HepG2 (cell line): Measurements from ENCODE around the gene TSNAX.

Source experiments
- CTCF ChIP-seq: sonication (generic); formaldehyde crosslinking; IDR thresholded peaks from 2 replicates; pipeline ENCODE4 v1.5.0; 2020; ENCODE audit warnings: mild to moderate bottlenecking, missing genetic modification reagents, moderate library complexity
- DMAP1 ChIP-seq: IDR thresholded peaks from 2 replicates; pipeline ENCODE4 v1.6.1; 2016
- JUNB ChIP-seq: sonication (generic); formaldehyde crosslinking; IDR thresholded peaks from 2 replicates; pipeline ENCODE4 v1.8.0; 2022; ENCODE audit warnings: missing genetic modification reagents, mild to moderate bottlenecking, borderline replicate concordance
- KAT7 ChIP-seq: IDR thresholded peaks from 2 replicates; pipeline ENCODE4 v1.6.1; 2018; ENCODE audit warnings: borderline replicate concordance, missing compliant biosample characterization
- KAT8 ChIP-seq: IDR thresholded peaks from 2 replicates; pipeline ENCODE4 v1.6.1; 2016; ENCODE audit warnings: missing genetic modification reagents, missing compliant biosample characterization
- MAX ChIP-seq: IDR thresholded peaks from 2 replicates; pipeline ENCODE4 v1.6.1; 2012; ENCODE audit warnings: inconsistent platforms
- ZNF224 ChIP-seq: sonication (generic); formaldehyde crosslinking; IDR thresholded peaks from 2 replicates; pipeline ENCODE4 v1.5.0; 2020; ENCODE audit warnings: mild to moderate bottlenecking, missing genetic modification reagents
- ZNF329 ChIP-seq: sonication (generic); formaldehyde crosslinking; IDR thresholded peaks from 2 replicates; pipeline ENCODE4 v1.9.0; 2021; ENCODE audit warnings: low read depth, mild to moderate bottlenecking, missing genetic modification reagents
- TF ChIP-seq, protein P1 (sequence below): sonication (generic); formaldehyde crosslinking; IDR thresholded peaks from 2 replicates; pipeline ENCODE4 v1.4.0; 2020; ENCODE audit warnings: missing genetic modification reagents, borderline replicate concordance

GRCh38 chr1:231533240-231533639, 4.8 kb downstream of the TSNAX start:
- no peak for TF ChIP-seq DMAP1
- TF ChIP-seq KAT8 (CRISPR knock-in tag): no peak
- no peak for TF ChIP-seq ZNF329 (CRISPR knock-in tag)
- TF ChIP-seq ZNF224: no peak
- TF ChIP-seq, protein P1, sequence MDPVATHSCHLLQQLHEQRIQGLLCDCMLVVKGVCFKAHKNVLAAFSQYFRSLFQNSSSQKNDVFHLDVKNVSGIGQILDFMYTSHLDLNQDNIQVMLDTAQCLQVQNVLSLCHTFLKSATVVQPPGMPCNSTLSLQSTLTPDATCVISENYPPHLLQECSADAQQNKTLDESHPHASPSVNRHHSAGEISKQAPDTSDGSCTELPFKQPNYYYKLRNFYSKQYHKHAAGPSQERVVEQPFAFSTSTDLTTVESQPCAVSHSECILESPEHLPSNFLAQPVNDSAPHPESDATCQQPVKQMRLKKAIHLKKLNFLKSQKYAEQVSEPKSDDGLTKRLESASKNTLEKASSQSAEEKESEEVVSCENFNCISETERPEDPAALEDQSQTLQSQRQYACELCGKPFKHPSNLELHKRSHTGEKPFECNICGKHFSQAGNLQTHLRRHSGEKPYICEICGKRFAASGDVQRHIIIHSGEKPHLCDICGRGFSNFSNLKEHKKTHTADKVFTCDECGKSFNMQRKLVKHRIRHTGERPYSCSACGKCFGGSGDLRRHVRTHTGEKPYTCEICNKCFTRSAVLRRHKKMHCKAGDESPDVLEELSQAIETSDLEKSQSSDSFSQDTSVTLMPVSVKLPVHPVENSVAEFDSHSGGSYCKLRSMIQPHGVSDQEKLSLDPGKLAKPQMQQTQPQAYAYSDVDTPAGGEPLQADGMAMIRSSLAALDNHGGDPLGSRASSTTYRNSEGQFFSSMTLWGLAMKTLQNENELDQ (CRISPR knock-in tag): no peak
- no peak for TF ChIP-seq JUNB
- TF ChIP-seq MAX: no peak
- no peak for TF ChIP-seq KAT7
- TF ChIP-seq CTCF (CRISPR knock-in tag): no peak
